ENCODE measurements around the gene TMEM147. TPM values are rescaled to one million over a fixed set of nuclear protein-coding genes. Genes with fewer than 3 reads are reported as not detected.

TMEM147 gene
- total RNA-seq, 4 donors from 2014 or later: 34.6 to 111 (median 50.0) TPM

DNA sequence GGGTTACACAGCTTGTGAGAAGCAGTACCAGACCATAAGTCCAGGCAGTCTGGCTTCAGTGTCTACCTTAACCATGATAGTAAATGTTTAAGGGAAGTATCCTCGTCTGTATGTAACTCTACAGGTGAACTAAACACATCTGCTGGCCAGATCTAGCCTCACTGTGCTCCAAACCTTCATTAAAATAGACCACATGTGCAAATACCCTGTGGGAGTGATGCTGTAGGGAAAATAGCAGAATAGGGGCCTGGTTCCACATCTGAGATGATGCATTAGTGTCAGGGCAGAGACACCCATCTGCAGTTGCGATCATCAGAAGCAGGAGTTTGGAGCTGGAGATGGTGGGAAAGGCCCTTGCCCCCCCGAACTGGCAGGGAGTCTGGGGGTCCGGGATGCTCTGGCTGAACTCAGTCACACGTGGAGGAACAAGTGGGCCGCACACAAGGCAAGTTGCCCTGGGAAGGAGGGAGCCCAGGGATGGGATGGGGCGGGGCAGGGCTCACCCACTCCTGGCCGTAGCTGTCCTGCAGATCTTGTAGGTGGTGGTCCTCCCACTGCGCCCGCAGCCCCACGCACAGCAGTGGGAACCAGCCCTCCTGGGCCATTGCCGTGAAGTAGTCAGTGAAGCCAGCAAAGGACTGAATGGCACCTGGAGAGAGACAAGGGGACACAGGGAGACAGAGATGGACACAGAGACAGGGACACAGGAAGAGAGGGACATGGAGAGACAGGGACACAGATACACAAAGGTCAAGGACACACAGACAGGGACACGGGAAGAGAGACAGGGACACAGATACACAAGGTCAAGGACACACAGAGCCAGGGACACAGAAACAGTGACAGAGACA lies 7.3 kb downstream of the TMEM147 start:
- no peak for DNase-seq

DNA sequence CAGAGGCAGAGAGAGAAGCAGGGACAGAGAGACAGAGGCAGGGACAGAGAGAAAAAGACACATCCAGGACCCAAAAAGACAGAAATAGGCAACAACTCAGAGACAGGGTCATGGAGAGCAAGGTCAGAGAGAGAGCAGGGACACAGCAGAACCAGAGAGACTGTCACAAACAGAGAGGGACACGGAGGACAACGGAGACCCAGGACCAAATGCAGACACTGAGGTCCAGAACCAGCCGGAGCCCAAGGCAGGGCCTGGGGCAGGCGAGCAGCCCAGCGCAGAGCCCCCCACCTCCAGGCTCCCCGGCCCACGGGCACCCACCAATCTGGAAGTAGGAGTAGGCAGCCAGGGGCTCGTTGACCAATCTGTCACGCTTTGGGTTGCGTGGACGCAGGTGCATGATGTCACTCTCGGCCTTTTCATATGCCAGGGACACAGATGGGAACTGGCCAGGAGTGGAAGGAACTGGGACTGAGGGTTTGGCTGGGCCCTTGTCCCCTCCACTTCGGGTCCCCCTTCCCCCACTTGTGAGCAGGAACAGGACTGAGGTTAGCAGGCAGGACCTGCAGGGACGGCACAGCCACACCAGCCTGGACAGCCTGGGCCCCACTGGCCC lies 8.1 kb downstream of the TMEM147 start:
- TF ChIP-seq, protein P1, sequence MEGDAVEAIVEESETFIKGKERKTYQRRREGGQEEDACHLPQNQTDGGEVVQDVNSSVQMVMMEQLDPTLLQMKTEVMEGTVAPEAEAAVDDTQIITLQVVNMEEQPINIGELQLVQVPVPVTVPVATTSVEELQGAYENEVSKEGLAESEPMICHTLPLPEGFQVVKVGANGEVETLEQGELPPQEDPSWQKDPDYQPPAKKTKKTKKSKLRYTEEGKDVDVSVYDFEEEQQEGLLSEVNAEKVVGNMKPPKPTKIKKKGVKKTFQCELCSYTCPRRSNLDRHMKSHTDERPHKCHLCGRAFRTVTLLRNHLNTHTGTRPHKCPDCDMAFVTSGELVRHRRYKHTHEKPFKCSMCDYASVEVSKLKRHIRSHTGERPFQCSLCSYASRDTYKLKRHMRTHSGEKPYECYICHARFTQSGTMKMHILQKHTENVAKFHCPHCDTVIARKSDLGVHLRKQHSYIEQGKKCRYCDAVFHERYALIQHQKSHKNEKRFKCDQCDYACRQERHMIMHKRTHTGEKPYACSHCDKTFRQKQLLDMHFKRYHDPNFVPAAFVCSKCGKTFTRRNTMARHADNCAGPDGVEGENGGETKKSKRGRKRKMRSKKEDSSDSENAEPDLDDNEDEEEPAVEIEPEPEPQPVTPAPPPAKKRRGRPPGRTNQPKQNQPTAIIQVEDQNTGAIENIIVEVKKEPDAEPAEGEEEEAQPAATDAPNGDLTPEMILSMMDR (IDR thresholded peaks at IDR 0.05): no peak
- TF ChIP-seq POLR2A (IDR thresholded peaks at IDR 0.05): no peak
- DNase-seq: no peak
- peaks cover 5 to 10% of the 10 kb centered on the region in 2 donors for H3K27me3 ChIP-seq
- intact Hi-C loops (cut with DNase I; ENCODE audit: low total_unique reads): no loop called here
- no peaks in the 10 kb centered on the region for H3K36me3 ChIP-seq
- no peaks in the 10 kb centered on the region for H3K9me3 ChIP-seq
- no peak overlapping the region for H3K4me3 ChIP-seq
- H3K4me1 ChIP-seq: peaks cover 0 to 3% of the 10 kb centered on the region in 2 donors
- no peak overlapping the region for H3K27ac ChIP-seq

More for the DNA sequence above, 7.3 kb downstream of the TMEM147 start:
- no peak for TF ChIP-seq POLR2A (IDR thresholded peaks at IDR 0.05)
- TF ChIP-seq, protein P1 (IDR thresholded peaks at IDR 0.05): no peak
- H3K36me3 ChIP-seq: no peaks in the 10 kb centered on the region
- intact Hi-C loops (cut with DNase I; ENCODE audit: low total_unique reads): no loop called here
- H3K27ac ChIP-seq: no peak overlapping the region
- H3K27me3 ChIP-seq: peaks cover 0 to 2% of the 10 kb centered on the region in 2 donors
- no peak overlapping the region for H3K4me3 ChIP-seq
- peaks cover 0 to under 1% of the 10 kb centered on the region in 2 donors for H3K4me1 ChIP-seq
- no peaks in the 10 kb centered on the region for H3K9me3 ChIP-seq

DNA sequence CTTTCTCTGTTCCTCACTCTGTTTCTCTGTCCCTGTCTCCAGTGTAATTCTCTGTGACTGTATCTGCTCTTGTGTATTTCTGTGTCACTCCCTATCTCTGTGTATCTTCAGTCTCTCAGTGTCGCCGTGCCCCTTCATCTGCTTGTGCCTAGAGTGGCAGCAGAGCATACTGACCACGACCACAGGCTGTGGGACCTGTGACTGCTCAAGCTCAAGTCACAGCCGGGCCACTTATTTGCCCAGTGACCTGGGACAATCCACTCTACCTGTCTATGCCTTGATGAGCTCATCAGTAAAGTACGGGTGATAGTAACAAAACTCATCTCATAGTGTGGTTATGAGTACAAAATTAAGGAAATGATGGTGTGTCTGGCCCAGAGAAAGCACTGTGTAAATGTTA lies 8.7 kb downstream of the TMEM147 start:
- TF ChIP-seq, protein P1 (IDR thresholded peaks at IDR 0.05): no peak
- TF ChIP-seq POLR2A (IDR thresholded peaks at IDR 0.05): no peak
- Histone ChIP-seq H3K4me3 (no peak overlapping the region), H3K4me1 (peaks cover 0 to 3% of the 10 kb centered on the region in 2 donors), H3K9me3 (no peaks in the 10 kb centered on the region), H3K36me3 (no peaks in the 10 kb centered on the region), H3K27me3 (peaks cover 10 to 11% of the 10 kb centered on the region in 2 donors), H3K27ac (no peak overlapping the region)
- DNase-seq: no peak
- intact Hi-C loops (cut with DNase I; ENCODE audit: low total_unique reads): no loop called here

- no peak for DNase-seq
Measured at GRCh38 chr19:35555301-35556005, 10.0 kb downstream of the TMEM147 start.

More at GRCh38 chr19:35555301-35556005, 10.0 kb downstream of the TMEM147 start:
- Histone ChIP-seq H3K27ac (no peak overlapping the region), H3K36me3 (no peaks in the 10 kb centered on the region), H3K27me3 (peaks cover 11 to 15% of the 10 kb centered on the region in 2 donors), H3K9me3 (no peaks in the 10 kb centered on the region), H3K4me3 (no peak overlapping the region), H3K4me1 (peaks cover 0 to 3% of the 10 kb centered on the region in 2 donors)
- intact Hi-C loops (cut with DNase I; ENCODE audit: low total_unique reads): no loop called here
- no peak for TF ChIP-seq POLR2A (IDR thresholded peaks at IDR 0.05)
- TF ChIP-seq, protein P1 (IDR thresholded peaks at IDR 0.05): no peak

All from uterus (tissue), 4 donors.